Colonic mucosa (tissue), 4 donors: ENCODE measurements around the gene CNNM3. TPM values are rescaled to one million over a fixed set of nuclear protein-coding genes. Genes with fewer than 3 reads are reported as not detected.
A peak's percentile ranks its signal among the peaks of the same experiment; 100 is the strongest.
"Not testable (repeated sequence)": the region's sequence is repeated elsewhere in the genome, so short reads cannot be mapped to it uniquely, and the experiment has no call there.

Experiments used
- DNase-seq: peaks from one replicate; pipeline ENCODE4 v3.0.0-alpha.2; 2020
- H3K27ac ChIP-seq: fragments of 200-600 bp; one replicate; pipeline ENCODE4 v1.8.0; 2021
- H3K27me3 ChIP-seq: fragments of 200-600 bp; one replicate; pipeline ENCODE4 v1.8.0; 2021
- H3K36me3 ChIP-seq: fragments of 200-600 bp; one replicate; pipeline ENCODE4 v1.8.0; 2021
- H3K4me1 ChIP-seq: fragments of 200-600 bp; one replicate; pipeline ENCODE4 v1.8.0; 2021; ENCODE audit warnings: mild to moderate bottlenecking
- H3K4me3 ChIP-seq: fragments of 200-600 bp; one replicate; pipeline ENCODE4 v1.8.0; 2021
- H3K9ac ChIP-seq, 2 donors: one replicate each; pipeline ENCODE4 v1.7.0; 2013; ENCODE audit warnings: control low read depth in 2 of 2, low read depth in 2 of 2, low read length in 2 of 2
- H3K9me3 ChIP-seq: fragments of 200-600 bp; one replicate; pipeline ENCODE4 v1.8.0; 2021
- intact Hi-C: fragments of 100-400 bp; cut with DNase I; formaldehyde crosslinking; loops from one replicate; pipeline ENCODE4 v1.14.1; 2022
- total RNA-seq, 2 donors: library from RNA; stranded (reverse); fragmentation: NEBNext Ultra II Directional in 1 of 2; extraction: Animal tissue kit (Norgen Biotek cat#: 25700) in 1 of 2; gene quantifications; one replicate each; pipeline ENCODE4 v1.2.1, GENCODE V29; 2021
- TF ChIP-seq, protein P1 (sequence below): fragments of 200-600 bp; IDR thresholded peaks from one replicate; pipeline ENCODE4 v1.8.0; 2022; ENCODE audit warnings: antibody characterized with exemption, mild to moderate bottlenecking
- donor health status: healthy.
- donor health status: DM: no; HTN: no; CAD: no.
- donor health status: DM: no; HTN: no; CAD: no.

CNNM3 gene
- total RNA-seq, 2 donors from 2014 or later = 24.4 to 33.0 TPM

GRCh38 chr2:96787411-96787810, 28.7 kb upstream of the CNNM3 start:
- no peak overlapping the region for H3K4me3 ChIP-seq
- H3K9ac ChIP-seq = peak overlapping the region in 1 of 2 donors; percentile 46
- peak overlapping the region; percentile 90 for H3K27ac ChIP-seq
- no peaks in the 10 kb centered on the region for H3K36me3 ChIP-seq
- intact Hi-C loops = no loop called here
- H3K4me1 ChIP-seq = peaks cover 20% of the 10 kb centered on the region
- no peaks in the 10 kb centered on the region for H3K9me3 ChIP-seq
- H3K27me3 ChIP-seq = no peaks in the 10 kb centered on the region
- TF ChIP-seq, protein P1, sequence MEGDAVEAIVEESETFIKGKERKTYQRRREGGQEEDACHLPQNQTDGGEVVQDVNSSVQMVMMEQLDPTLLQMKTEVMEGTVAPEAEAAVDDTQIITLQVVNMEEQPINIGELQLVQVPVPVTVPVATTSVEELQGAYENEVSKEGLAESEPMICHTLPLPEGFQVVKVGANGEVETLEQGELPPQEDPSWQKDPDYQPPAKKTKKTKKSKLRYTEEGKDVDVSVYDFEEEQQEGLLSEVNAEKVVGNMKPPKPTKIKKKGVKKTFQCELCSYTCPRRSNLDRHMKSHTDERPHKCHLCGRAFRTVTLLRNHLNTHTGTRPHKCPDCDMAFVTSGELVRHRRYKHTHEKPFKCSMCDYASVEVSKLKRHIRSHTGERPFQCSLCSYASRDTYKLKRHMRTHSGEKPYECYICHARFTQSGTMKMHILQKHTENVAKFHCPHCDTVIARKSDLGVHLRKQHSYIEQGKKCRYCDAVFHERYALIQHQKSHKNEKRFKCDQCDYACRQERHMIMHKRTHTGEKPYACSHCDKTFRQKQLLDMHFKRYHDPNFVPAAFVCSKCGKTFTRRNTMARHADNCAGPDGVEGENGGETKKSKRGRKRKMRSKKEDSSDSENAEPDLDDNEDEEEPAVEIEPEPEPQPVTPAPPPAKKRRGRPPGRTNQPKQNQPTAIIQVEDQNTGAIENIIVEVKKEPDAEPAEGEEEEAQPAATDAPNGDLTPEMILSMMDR = no peak
- DNase-seq = no peak

DNA sequence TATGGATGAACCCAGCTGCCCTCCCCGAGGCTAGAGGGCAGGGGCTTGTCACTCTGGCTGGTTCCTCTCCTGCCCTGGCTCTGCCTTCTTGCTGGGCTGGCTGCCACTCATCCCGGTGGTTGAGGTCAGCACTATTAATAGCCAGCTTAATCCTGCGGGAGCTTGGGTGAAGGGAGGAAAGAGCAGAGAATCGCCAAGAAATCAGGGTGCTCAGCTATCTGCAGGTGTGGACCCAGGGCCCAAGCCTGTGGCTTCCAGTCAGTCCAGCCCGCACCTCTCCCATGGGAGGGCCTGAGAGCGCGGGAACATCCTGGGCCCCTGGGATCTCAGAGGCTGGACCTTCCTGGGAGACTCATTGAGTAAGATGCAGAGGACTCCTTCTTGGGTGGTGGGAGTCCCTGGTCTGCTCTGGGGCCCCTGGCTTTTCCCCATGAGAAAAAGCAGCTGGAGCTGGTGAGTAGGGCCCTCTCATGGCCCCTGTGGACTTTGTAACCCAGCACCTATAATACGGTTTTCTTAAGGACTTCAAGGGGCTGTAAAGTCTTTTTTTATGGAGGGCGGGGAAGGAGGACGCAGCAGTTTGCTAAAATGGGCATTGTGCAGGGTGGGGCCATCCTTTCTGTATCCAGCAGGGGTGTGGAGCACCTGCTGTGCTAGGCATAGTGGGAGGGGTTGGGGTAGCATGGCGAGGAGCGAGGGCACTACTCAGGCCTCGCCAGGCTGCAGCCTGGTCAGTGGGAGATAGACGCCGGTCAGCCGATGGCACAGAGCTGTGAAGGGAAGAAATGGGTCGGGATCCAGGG, 27.4 kb upstream of the CNNM3 start:
- H3K36me3 ChIP-seq = no peaks in the 10 kb centered on the region
- peak; percentile 91 for DNase-seq
- H3K9ac ChIP-seq = peak overlapping the region; percentile 51 to 92
- peak overlapping the region; percentile 9 for H3K4me3 ChIP-seq
- H3K27me3 ChIP-seq = no peaks in the 10 kb centered on the region
- H3K9me3 ChIP-seq = no peaks in the 10 kb centered on the region
- intact Hi-C loops = no loop called here
- H3K4me1 ChIP-seq = peaks cover 20% of the 10 kb centered on the region
- TF ChIP-seq, protein P1 = no peak
- peak overlapping the region; percentile 90 for H3K27ac ChIP-seq

GRCh38 chr2:96789245-96789617, 26.8 kb upstream of the CNNM3 start:
- H3K4me3 ChIP-seq = peak overlapping the region; percentile 9
- TF ChIP-seq, protein P1 = no peak
- H3K9ac ChIP-seq = peak overlapping the region in 1 of 2 donors; percentile 92
- H3K27ac ChIP-seq = peak overlapping the region; percentile 90
- DNase-seq = no peak
- H3K27me3 ChIP-seq = no peaks in the 10 kb centered on the region
- H3K36me3 ChIP-seq = no peaks in the 10 kb centered on the region
- no peaks in the 10 kb centered on the region for H3K9me3 ChIP-seq
- H3K4me1 ChIP-seq = peaks cover 20% of the 10 kb centered on the region
- intact Hi-C loops = no loop called here

- Histone ChIP-seq H3K36me3 (no peaks in the 10 kb centered on the region), H3K9ac (no peak overlapping the region), H3K4me3 (no peak overlapping the region), H3K4me1 (no peaks in the 10 kb centered on the region), H3K9me3 (no peaks in the 10 kb centered on the region), H3K27me3 (no peaks in the 10 kb centered on the region), H3K27ac (no peak overlapping the region)
- intact Hi-C loops = no loop called here
- TF ChIP-seq, protein P1 = no peak
- no peak for DNase-seq
These were observed 23.0 kb upstream of the CNNM3 start for GRCh38 chr2:96792772-96793749.

DNA sequence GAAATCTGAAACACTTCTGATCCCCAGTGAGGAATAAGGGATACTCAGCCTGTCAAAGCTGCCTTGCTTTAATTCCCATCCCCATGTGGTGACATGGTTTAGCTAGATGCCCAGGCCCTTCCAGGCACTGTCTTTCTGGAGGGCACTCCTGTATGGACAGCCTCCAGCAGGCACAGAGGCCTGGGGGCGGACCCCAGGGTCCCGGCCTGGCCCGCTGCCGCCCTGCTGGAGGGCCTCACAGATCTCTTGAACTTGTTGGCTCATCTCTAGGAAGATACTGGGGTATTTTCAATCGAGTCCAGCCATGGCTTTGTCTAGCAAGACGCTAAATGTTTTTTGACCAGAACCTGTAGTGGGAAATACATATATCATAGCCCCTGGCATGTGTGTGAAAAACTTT, 21.0 kb upstream of the CNNM3 start:
- no peak for DNase-seq
- Histone ChIP-seq H3K4me3 (no peak overlapping the region), H3K9me3 (no peaks in the 10 kb centered on the region), H3K9ac (no peak overlapping the region), H3K4me1 (no peaks in the 10 kb centered on the region), H3K27ac (no peak overlapping the region), H3K36me3 (no peaks in the 10 kb centered on the region), H3K27me3 (no peaks in the 10 kb centered on the region)
- TF ChIP-seq, protein P1 = no peak
- intact Hi-C loops = no loop called here

- DNase-seq, H3K27me3 ChIP-seq, intact Hi-C loops: not testable (repeated sequence)
These were observed 19.6 kb upstream of the CNNM3 start for GRCh38 chr2:96796497-96796896.

More at GRCh38 chr2:96796497-96796896, 19.6 kb upstream of the CNNM3 start:
- H3K9ac ChIP-seq, H3K36me3 ChIP-seq, H3K9me3 ChIP-seq, H3K4me1 ChIP-seq, H3K4me3 ChIP-seq, H3K27ac ChIP-seq: not testable (repeated sequence)
